ENCODE data around the gene SENP7.
"Not testable (repeated sequence)": the region's sequence is repeated elsewhere in the genome, so short reads cannot be mapped to it uniquely, and the experiment has no call there.

Gene SENP7

GRCh38 chr3:101512646-101513418, at the start of gene SENP7:
TSS of gene SENP7 (minus strand) at chr3:101513212. CDS start at chr3:101513130, 82 bp downstream.
- DNase-seq: peak; percentile 86

DNA sequence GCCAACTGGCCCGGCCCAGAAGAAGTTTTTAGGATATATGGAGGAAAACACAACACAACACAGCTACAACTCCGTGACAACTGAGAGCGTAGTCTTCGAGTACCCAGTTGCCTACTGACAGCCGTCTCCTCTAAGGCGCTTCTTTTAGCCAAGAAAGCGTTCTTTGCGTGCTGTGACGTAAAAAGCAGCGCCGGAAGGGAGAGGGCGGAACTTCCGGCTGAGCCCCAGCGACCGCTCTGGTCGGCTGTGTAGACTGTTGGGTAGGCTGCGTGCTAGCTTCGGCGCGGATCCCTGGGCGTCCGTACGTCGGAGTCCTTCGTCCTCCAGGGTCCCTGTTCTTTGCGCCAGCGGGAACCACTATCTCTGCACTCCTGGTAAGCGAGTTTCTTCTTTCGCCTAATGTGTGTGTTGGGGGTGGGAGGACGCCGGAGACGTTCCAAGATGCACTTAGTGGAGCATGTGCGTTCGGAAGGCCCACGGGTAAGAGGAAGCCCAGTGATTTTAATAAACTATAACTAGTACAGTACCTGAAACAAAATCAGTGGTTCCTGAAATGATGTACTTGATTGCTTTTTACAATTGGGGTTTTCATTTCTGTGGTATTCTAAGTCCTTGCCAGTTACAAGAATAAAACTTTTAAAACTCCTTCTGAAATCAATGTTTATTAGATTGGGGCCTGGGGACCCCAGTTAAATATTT, 48.8 kb upstream of the SENP7 start, which contains the start of gene TRMT10C:
TRMT10C (plus strand) TSS at position 239 of the 699 bp plus-strand sequence. CDS start 2,914 bp downstream, outside the sequence.
- peak; percentile 94 for DNase-seq

GRCh38 chr3:101556064-101556463, 43.1 kb upstream of the SENP7 start:
- no peak for DNase-seq

- DNase-seq: not testable (repeated sequence)
These were observed 40.4 kb upstream of the SENP7 start for GRCh38 chr3:101553381-101553780.

DNA sequence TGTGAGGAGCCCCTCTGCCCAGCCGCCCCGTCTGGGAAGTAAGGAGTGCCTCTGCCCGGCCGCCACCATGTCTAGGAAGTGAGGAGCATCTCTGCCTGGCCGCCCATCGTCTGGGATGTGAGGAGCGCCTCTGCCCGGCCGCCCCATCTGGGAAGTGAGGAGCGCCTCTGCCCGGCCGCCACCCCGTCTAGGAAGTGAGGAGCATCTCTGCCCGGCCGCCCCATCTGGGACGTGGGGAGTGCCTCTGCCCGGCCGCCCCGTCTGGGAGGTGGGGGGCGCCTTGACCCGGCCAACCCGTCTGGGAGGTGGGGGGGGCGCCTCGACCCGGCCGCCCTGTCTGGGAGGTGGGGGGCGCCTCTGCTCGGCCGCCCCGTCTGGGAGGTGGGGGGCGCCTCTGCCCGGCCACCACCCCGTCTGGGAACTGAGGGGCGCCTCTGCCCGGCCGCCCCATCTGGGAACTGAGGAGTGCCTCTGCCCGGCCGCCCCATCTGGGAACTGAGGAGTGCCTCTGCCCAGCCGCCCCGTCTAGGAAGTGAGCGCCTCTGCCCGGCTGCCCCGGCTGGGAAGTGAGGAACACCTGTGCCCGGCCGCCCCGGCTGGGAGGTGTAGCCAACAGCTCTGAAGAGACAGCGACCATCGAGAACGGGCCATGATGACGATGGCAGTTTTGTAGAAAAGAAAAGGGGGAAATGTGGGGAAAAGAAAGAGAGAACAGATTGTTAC, 38.5 kb upstream of the SENP7 start:
- peak; percentile 7 for DNase-seq

- DNase-seq: no peak
These were observed 36.5 kb upstream of the SENP7 start for GRCh38 chr3:101549473-101549872.

- DNase-seq: no peak
These were observed 35.6 kb upstream of the SENP7 start for GRCh38 chr3:101548527-101549105.

GRCh38 chr3:101544161-101544850, 31.3 kb upstream of the SENP7 start:
- peak; percentile 27 for DNase-seq

- no peak for DNase-seq
These were observed 29.9 kb upstream of the SENP7 start for GRCh38 chr3:101542957-101543356.

GRCh38 chr3:101536955-101537354, 23.9 kb upstream of the SENP7 start:
- not testable (repeated sequence) for DNase-seq

GRCh38 chr3:101536266-101536665, 23.3 kb upstream of the SENP7 start:
- no peak for DNase-seq

GRCh38 chr3:101535221-101535620, 22.2 kb upstream of the SENP7 start:
- DNase-seq: no peak

- DNase-seq: no peak
These were observed 20.6 kb upstream of the SENP7 start for GRCh38 chr3:101533603-101533968.

DNA sequence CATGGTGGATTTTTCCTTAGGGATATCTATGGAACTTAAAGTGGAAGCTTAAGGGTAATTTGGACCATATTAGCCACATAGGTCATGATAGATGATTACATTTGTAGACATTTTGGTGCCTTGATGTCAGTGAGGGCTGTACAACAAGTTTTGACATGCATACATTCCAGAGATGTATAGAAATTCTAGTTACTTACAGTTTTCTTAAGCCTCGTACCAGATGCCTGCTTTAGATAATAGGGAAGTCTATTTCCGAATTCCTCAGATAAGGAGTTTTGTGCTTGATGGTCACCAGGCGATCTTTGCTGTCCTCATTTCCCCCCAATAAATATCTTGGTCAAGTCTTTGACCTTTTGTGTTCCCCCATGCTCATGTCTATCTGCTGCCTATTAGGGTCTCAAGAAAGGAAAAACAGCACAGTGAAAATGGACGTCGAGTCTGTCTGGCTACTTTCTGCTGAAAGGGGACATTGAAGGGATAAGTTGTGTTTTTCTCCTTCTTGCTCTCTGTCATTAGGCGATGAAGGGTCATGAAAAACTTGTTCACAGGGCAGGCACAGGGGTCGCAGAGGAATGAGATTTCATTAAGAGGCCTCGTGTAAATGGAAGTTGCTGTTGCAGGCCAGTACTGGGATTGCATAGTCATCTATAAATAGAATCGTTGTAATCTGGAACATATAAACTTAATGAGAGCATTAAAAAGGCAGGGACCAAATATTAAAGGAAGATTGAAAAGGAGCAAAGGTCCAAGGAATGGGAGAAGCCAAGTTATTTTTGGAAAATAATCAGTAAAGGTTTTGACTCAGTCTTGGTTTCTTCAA, 20.0 kb upstream of the SENP7 start:
- no peak for DNase-seq

DNA sequence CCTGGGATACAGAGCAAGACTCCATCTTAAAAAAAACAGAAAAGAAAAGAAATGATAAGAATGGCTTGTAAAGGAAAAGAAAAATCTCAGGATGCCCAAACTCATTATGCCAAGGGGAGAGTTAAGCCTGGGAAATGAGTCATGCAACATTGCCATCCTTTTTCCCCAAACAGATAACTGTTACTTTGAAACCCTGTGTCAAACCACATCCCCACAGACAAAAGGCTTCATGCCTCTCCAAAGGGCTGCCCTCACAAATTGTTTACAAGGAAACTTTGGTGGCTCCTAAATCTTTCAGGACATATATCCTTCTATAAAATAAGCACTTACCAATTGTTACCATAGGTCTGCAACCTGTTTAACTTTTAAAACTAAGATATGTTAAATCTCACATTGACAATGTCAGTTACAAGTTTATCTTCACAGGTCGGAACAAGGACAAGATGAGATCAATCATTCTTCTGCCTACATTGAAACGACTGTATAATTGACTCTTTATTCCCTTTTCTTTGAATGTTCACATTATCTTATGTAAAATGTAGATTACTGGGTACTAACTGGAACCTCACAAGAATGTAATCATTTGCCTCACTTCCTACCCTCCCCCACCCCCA, 18.6 kb upstream of the SENP7 start:
- DNase-seq: no peak

GRCh38 chr3:101530686-101531047, 17.7 kb upstream of the SENP7 start:
- DNase-seq: no peak

DNA sequence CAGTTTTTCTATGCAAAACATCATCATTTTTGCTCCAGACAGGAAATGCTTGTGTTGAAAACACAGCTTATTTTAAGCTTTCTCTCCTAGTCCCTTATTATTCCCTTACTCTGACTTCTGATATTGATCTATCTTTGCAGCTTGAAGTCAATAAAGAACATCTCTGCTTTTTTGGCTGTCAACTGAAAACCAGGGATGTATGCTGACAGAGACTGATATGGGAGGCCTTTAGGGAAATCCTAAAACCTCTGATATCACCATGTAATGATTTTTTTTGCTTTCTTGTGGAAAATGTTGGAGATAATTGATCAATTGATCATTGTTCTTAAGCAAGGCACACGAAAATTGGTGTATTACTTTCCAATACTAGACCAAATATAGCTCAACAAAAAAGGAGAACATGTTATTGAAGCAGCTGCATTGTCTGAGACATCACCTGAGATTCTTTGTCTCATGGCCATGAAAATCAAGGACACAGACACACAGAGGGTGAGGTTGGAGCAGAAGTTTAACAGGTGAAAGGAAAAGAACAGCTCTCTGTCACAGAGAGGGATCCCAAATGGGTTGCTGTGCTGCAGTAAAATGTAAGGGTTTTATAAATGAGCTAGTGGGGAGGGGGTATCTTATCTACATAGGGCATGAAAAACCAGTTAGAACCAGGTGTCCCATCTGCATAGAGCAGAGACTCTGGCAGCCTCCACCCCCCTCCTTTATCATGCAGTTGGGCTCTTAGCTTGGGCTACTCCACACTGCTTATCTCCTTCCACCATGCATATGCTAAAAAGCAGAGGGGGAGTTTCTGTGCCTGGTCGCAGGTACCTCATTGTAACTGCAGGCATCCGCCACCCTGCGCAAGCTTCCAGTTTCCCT, 17.0 kb upstream of the SENP7 start:
- DNase-seq: no peak

GRCh38 chr3:101527906-101528305, 14.9 kb upstream of the SENP7 start:
- DNase-seq: no peak

DNA sequence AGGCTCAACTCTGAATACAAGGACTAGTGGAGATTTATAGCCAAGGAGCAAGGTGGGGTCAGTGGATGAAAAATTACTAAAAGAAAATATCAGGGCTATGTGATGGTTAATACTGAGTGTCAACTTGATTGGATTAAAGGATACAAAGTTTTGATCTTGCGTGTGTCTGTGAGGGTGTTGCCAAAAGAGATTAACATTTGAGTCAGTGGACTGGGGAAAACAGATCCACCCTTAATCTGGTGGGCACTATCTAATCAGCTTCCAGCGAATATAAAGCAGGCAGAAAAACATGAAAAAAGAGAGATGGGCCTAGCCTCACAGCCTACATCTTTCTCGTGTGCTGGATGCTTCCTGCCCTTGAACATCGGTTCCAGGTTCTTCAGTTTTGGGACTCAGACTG, 14.4 kb upstream of the SENP7 start:
- DNase-seq: no peak

DNA sequence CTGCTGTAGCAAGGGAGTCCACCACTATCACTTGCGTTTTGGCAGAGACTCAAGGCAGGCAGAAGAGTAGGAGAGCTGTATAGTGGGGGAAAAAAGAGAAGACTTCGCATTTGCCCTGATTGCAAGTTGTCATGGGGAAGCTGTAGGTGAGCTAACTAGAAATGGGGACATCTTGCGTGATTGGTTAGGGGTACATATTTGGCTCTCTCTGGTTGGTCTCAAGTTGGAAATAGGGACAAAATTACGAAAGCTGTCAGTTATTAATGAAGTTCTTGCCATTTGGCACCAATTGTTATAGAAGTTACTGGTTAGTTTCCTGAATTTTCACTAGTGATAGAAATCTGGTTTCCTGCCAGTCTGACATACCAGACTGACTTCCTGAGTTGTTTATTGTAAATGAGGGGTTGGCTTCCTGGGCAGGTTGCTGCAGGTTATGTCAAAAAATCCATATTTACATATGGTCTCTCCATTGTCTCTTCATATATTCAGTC, 8.2 kb upstream of the SENP7 start:
- DNase-seq: no peak

Measured in DMS53 (cell line).